ENCODE data around the gene SH3GL3.

SH3GL3 gene

DNA sequence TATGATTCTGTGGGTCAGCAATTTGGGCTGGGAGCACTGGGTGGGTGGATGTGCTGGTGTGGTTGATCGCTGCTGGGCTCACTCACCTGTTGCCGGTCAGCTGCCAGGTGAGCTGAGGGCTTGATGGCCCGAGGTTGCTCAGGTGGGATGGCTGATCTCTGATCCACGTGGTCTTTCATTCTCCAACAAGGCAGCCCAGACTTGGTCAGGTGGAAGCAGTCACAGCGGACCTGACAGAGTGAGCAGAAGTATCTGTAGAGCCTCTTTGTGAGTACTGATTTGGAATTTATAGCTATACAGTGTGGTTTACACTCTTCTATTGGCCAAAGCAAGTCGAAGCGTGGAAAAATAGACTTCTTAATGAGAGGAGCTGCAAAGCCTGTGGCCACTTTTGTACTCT lies 109.6 kb downstream of the SH3GL3 start:
- H3K27ac ChIP-seq (ENCODE audit: extremely low read depth, low read depth, low read length): no peak overlapping the region
- H3K36me3 ChIP-seq (ENCODE audit: control insufficient read depth in 2 of 2, insufficient read depth in 1 of 2, low read length in 2 of 2): no peaks in the 10 kb centered on the region
- H3K4me3 ChIP-seq (ENCODE audit: low read depth, low read length): no peak overlapping the region
- ChIA-PET POLR2A (no interaction called here), CTCF (interaction anchor here (0.6 to 9.4 kb wide), 5 partner anchors 9 to 309 kb away, joined by 3 to 247 read pairs (median 120); partner anchors contain the start of gene SH3GL3)
- peak; percentile 37; the same call in 1 of the 2 replicates for TF ChIP-seq SCRT2 (tag by site-specific recombination; IDR thresholded peaks at IDR 0.05)
- TF ChIP-seq ZNF701 (tag by site-specific recombination; IDR thresholded peaks at IDR 0.05): no peak
- no peaks in the 10 kb centered on the region for H3K9me3 ChIP-seq (ENCODE audit: control insufficient read depth, insufficient read depth, low read depth, low read length)
- no peaks in the 10 kb centered on the region for H3K4me1 ChIP-seq (ENCODE audit: control insufficient read depth, insufficient read depth, low read length)

GRCh38 chr15:83558146-83558545 lies 111.0 kb downstream of the SH3GL3 start:
- H3K36me3 ChIP-seq (ENCODE audit: control insufficient read depth in 2 of 2, insufficient read depth in 1 of 2, low read length in 2 of 2): no peaks in the 10 kb centered on the region
- CTCF ChIA-PET: interaction anchor here (0.6 to 9.4 kb wide), 11 partner anchors 10 to 350 kb away, joined by 3 to 247 read pairs (median 5); partner anchors contain the start of gene SH3GL3
- POLR2A ChIA-PET: interaction anchor here (0.6 to 1.1 kb wide), 2 partner anchors 11 to 111 kb away, joined by 3 read pairs; partner anchors contain the start of gene SH3GL3
- H3K9me3 ChIP-seq (ENCODE audit: control insufficient read depth, insufficient read depth, low read depth, low read length): no peaks in the 10 kb centered on the region
- H3K4me3 ChIP-seq (ENCODE audit: low read depth, low read length): no peak overlapping the region
- TF ChIP-seq ZSCAN16 (tag by site-specific recombination; IDR thresholded peaks at IDR 0.05) (no peak), IKZF3 (tag by site-specific recombination; IDR thresholded peaks at IDR 0.05) (no peak), YY1 (tag by site-specific recombination; IDR thresholded peaks at IDR 0.05) (no peak), ZNF394 (tag by site-specific recombination; IDR thresholded peaks at IDR 0.05; ENCODE audit: borderline replicate concordance) (no peak), GLI2 (tag by site-specific recombination; IDR thresholded peaks at IDR 0.05; ENCODE audit: borderline replicate concordance, low read depth) (no peak), OVOL3 (tag by site-specific recombination; IDR thresholded peaks at IDR 0.05) (no peak), ZNF302 (tag by site-specific recombination; IDR thresholded peaks at IDR 0.05; ENCODE audit: low read depth) (no peak), ZNF561 (tag by site-specific recombination; IDR thresholded peaks at IDR 0.05; ENCODE audit: borderline replicate concordance) (no peak), ZBTB7A (tag by site-specific recombination; IDR thresholded peaks at IDR 0.05; ENCODE audit: low read depth) (no peak), ZNF138 (tag by site-specific recombination; IDR thresholded peaks at IDR 0.05; ENCODE audit: borderline replicate concordance) (no peak), PRDM2 (tag by site-specific recombination; IDR thresholded peaks at IDR 0.05; ENCODE audit: borderline replicate concordance) (no peak), ZNF174 (tag by site-specific recombination; IDR thresholded peaks at IDR 0.05) (no peak), ZEB2 (tag by site-specific recombination; IDR thresholded peaks at IDR 0.05) (no peak), GFI1B (tag by site-specific recombination; IDR thresholded peaks at IDR 0.05) (no peak), ZNF621 (tag by site-specific recombination; IDR thresholded peaks at IDR 0.05) (no peak)
- H3K27ac ChIP-seq (ENCODE audit: extremely low read depth, low read depth, low read length): no peak overlapping the region
- no peaks in the 10 kb centered on the region for H3K4me1 ChIP-seq (ENCODE audit: control insufficient read depth, insufficient read depth, low read length)
